ENCODE data around the gene APLP2.

- no peak for TF ChIP-seq GLIS3 (CRISPR knock-in tag; IDR thresholded peaks at IDR 0.05)
- TF ChIP-seq ESRRG (CRISPR knock-in tag; IDR thresholded peaks at IDR 0.05), result no peak
These were observed 6.2 kb upstream of the APLP2 start for GRCh38 chr11:130063451-130063850.

Measured in SK-N-SH treated with all-trans-retinoic acid at 6 μM for 48 hours (cell line).